Testis (tissue), 2 donors: ENCODE data around the gene COTL1.

Experiments
- POLR2A ChIP-seq: fragments of 450-650 bp; IDR thresholded peaks from one replicate; pipeline ENCODE4 v1.6.1; 2017; ENCODE audit warnings: antibody characterized with exemption, mild to moderate bottlenecking, moderate library complexity
- TF ChIP-seq, protein P1 (sequence below), 3 experiments: fragments of 450-650 bp in 2 of 3; fragments of 200-600 bp in 1 of 3; sonication (generic) in 1 of 3; IDR thresholded peaks; one replicate each; pipeline ENCODE4 v1.5.1; 2016 to 2019; ENCODE audit warnings: antibody characterized with exemption in 3 of 3, mild to moderate bottlenecking in 2 of 3, moderate library complexity in 1 of 3

- TF ChIP-seq, protein P1, sequence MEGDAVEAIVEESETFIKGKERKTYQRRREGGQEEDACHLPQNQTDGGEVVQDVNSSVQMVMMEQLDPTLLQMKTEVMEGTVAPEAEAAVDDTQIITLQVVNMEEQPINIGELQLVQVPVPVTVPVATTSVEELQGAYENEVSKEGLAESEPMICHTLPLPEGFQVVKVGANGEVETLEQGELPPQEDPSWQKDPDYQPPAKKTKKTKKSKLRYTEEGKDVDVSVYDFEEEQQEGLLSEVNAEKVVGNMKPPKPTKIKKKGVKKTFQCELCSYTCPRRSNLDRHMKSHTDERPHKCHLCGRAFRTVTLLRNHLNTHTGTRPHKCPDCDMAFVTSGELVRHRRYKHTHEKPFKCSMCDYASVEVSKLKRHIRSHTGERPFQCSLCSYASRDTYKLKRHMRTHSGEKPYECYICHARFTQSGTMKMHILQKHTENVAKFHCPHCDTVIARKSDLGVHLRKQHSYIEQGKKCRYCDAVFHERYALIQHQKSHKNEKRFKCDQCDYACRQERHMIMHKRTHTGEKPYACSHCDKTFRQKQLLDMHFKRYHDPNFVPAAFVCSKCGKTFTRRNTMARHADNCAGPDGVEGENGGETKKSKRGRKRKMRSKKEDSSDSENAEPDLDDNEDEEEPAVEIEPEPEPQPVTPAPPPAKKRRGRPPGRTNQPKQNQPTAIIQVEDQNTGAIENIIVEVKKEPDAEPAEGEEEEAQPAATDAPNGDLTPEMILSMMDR (IDR thresholded peaks at IDR 0.05): no peak
- no peak for TF ChIP-seq POLR2A
Measured at GRCh38 chr16:84550096-84550495, 67.8 kb downstream of the COTL1 start.
